ENCODE data around the gene BICDL1. TPM values are rescaled to one million over a fixed set of nuclear protein-coding genes. Genes with fewer than 3 reads are reported as not detected.

The BICDL1 gene
- total RNA-seq, 4 donors from 2014 or later: 127 to 207 (median 129) TPM

GRCh38 chr12:120117961-120118320, 128.9 kb downstream of the BICDL1 start:
- Histone ChIP-seq H3K4me1 (peaks cover 49% of the 10 kb centered on the region), H3K36me3 (peaks cover 4% of the 10 kb centered on the region), H3K27me3 (no peaks in the 10 kb centered on the region), H3K9me3 (no peaks in the 10 kb centered on the region), H3K4me3 (peak overlapping the region; percentile 93), H3K27ac (peak overlapping the region; percentile 97)
- WGBS: 16% methylated on average over 7 of the region's 7 CpGs
- DNase-seq (ENCODE audit: low spot score in 2 of 2): no peak
- TF ChIP-seq POLR2A (IDR thresholded peaks at IDR 0.05) (no peak), CTCF (IDR thresholded peaks at IDR 0.05) (no peak), POLR2AphosphoS5 (IDR thresholded peaks at IDR 0.05) (no peak), EP300 (IDR thresholded peaks at IDR 0.05) (no peak)

DNA sequence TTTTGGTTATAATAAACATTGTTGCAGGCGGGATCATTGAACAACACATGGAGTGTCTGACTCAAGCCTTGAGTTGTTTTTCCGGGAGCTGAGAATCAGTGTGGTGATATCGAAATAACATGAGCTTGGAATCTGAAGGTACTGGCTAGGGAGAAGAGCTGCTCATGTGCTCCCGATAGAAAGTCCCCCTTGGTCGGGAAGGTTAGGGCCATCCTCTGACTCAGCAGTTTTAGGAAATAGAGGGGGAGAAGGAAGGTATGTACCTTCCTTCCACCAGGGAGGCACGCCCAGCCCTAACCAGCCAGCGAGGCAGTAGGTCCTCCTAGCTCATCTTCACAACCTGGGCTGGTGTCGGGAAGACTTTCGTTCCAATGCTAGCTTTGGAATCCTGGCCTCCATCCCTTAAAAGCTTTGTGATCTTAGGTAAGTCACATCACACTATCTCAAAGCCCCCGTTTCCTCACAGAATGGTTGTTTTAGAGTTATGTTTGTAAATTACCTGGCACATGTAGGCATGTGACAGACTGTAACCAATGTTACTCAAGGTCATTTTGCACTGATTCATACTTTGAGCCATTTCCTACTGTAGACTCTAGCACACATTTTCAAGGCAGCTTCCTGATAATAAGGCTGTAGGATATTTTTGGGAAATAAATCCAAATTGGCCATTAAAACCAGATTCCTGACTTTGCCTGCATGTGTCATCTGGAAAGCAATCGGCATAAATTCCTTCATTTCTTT, 129.5 kb downstream of the BICDL1 start:
- H3K27ac ChIP-seq: peak overlapping the region; percentile 97
- no peak for DNase-seq (ENCODE audit: low spot score in 2 of 2)
- H3K4me3 ChIP-seq: peak overlapping the region; percentile 93
- H3K4me1 ChIP-seq: peaks cover 47% of the 10 kb centered on the region
- peaks cover under 1% of the 10 kb centered on the region for H3K36me3 ChIP-seq
- no peaks in the 10 kb centered on the region for H3K27me3 ChIP-seq
- 27% methylated on average over 11 of the region's 11 CpGs for WGBS
- TF ChIP-seq CTCF (IDR thresholded peaks at IDR 0.05): no peak
- TF ChIP-seq POLR2A (IDR thresholded peaks at IDR 0.05): no peak
- no peak for TF ChIP-seq POLR2AphosphoS5 (IDR thresholded peaks at IDR 0.05)
- no peak for TF ChIP-seq EP300 (IDR thresholded peaks at IDR 0.05)
- H3K9me3 ChIP-seq: no peaks in the 10 kb centered on the region

GRCh38 chr12:120119271-120119973, 130.4 kb downstream of the BICDL1 start:
- DNase-seq (ENCODE audit: low spot score in 2 of 2): no peak
- Histone ChIP-seq H3K4me1 (peaks cover 45% of the 10 kb centered on the region), H3K27me3 (no peaks in the 10 kb centered on the region), H3K36me3 (no peaks in the 10 kb centered on the region), H3K9me3 (no peaks in the 10 kb centered on the region), H3K4me3 (no peak overlapping the region), H3K27ac (peak overlapping the region; percentile 97)
- 71% methylated on average over 9 of the region's 9 CpGs for WGBS
- no peak for TF ChIP-seq CTCF (IDR thresholded peaks at IDR 0.05)
- no peak for TF ChIP-seq EP300 (IDR thresholded peaks at IDR 0.05)

DNA sequence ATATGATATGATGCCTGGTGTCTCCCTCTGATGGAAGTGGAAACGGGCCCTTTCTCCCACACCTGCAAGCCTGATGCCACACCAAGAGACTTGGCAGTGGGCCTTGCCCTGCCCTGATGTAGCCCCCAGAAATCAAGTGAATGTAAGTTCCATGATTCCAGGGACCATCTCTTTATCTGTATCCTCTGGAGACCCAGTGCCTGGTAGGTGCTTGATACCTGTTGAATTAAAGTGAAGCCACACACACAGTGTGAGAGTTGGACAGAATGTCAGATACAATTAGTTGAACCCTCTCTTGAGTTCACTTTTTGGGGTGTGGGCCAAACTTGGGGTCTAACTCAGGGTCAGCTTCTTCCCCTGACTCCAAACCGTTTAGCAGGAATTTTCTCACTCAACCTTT, 132.3 kb downstream of the BICDL1 start:
- 62% methylated on average over 2 of the region's 2 CpGs for WGBS
- H3K4me1 ChIP-seq: peaks cover 27% of the 10 kb centered on the region
- H3K27ac ChIP-seq: no peak overlapping the region

More for the DNA sequence above, 132.3 kb downstream of the BICDL1 start:
- TF ChIP-seq POLR2A (IDR thresholded peaks at IDR 0.05): no peak
- TF ChIP-seq CTCF (IDR thresholded peaks at IDR 0.05): no peak
- TF ChIP-seq POLR2AphosphoS5 (IDR thresholded peaks at IDR 0.05): no peak
- no peak for TF ChIP-seq EP300 (IDR thresholded peaks at IDR 0.05)
- Histone ChIP-seq H3K27me3 (no peaks in the 10 kb centered on the region), H3K4me3 (no peak overlapping the region), H3K36me3 (peaks cover 2% of the 10 kb centered on the region), H3K9me3 (no peaks in the 10 kb centered on the region)
- no peak for DNase-seq (ENCODE audit: low spot score in 2 of 2)

All from suprapubic skin (tissue), 4 donors.